Embryonic facial prominence (tissue), 1 donor: ENCODE measurements around the gene ADA.

ENCODE experiments used
- DNase-seq: peaks from one replicate; pipeline ENCODE4 v3.0.0-alpha.2; 2016; ENCODE audit errors: extremely low spot score

Gene ADA

GRCh38 chr20:44581515-44581914 is 70.0 kb downstream of the ADA start:
- no peak for DNase-seq

DNA sequence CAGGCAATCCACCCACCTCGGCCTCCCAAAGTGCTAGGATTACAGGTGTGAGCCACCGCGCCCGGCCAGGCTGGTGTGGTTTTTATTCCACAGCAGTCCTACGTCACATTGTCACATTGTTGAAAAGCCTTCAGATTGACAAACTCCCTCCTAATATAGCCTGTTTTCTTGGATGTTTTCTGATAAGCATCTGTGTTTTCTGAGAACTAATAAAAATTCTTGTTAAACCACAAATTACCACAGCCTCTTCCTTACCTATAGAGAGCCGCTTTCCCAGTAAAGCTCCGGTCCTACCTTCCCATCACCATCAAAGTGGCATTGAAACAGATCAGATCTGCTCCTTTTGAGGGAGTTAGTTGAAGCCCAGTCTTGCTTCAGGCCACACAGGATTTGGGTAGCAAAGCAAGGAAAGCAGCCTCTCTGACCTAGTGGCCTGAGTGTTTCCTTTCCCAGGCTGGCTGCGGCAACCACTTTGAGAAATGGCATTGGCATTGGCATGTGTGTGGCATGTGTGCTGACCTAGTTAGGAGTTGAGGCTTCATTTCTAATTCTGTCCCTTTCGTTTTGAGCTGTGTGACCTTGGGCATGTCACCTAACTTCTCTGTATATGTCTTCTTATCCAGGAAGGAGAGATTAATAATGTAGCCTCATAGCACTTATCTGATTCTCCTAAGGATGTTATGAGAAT is 70.8 kb downstream of the ADA start:
- DNase-seq: no peak

DNA sequence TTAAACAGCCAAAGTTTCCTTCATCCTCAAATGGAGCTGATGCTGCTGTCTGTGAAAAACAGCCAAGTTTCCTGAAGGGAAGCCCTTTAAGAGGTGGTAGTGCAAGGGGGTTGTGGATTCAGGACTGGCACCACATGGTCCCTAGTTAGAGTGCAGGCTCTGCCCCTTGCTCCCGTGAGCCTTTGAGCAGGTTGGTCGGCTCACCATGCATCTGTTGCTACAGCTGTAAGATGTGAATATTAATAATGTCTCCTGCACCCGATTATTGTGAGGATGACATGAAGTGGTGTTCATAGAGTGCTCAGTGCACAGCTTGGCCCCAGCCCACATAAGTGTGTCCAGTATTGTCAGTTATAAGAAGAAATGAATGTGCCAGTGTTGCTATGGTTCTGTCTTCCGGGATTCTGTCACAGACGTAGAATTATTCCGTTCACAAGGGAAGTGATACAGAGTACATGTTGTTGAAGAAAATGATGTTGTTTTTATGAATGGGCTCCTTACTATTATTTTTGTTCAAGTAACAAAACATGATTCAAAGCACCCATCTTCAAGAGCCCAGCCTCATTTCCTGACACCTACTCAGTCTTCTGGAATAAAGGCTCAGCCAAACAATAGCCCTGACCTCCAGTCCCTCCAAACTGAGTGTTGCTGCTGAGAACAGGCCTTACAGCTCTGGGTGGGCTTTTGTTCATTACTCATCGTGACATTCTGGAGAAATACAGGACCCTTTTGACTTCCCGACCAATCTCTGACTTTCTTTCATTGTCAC is 72.0 kb downstream of the ADA start:
- DNase-seq: no peak

GRCh38 chr20:44576297-44576696 is 75.2 kb downstream of the ADA start:
- DNase-seq: no peak

- no peak for DNase-seq
These were observed 77.1 kb downstream of the ADA start for GRCh38 chr20:44574372-44574771.

DNA sequence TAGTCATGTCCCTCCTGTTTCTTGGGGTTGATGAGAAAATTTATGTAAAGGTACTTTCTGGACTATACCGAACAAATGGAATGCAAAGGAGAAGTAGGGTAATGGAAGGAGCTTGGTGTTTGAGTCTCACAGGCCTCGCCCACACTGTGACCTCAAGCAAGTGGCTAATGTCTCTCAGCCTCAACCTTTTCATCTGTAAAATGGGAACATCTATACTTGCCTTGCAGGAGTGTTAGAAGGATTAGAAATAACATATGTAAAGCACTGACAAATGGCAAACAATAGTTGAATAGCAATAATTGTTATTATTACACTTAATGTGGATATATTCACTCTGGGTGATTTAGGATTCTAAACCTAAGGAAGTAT is 78.0 kb downstream of the ADA start:
- no peak for DNase-seq

DNA sequence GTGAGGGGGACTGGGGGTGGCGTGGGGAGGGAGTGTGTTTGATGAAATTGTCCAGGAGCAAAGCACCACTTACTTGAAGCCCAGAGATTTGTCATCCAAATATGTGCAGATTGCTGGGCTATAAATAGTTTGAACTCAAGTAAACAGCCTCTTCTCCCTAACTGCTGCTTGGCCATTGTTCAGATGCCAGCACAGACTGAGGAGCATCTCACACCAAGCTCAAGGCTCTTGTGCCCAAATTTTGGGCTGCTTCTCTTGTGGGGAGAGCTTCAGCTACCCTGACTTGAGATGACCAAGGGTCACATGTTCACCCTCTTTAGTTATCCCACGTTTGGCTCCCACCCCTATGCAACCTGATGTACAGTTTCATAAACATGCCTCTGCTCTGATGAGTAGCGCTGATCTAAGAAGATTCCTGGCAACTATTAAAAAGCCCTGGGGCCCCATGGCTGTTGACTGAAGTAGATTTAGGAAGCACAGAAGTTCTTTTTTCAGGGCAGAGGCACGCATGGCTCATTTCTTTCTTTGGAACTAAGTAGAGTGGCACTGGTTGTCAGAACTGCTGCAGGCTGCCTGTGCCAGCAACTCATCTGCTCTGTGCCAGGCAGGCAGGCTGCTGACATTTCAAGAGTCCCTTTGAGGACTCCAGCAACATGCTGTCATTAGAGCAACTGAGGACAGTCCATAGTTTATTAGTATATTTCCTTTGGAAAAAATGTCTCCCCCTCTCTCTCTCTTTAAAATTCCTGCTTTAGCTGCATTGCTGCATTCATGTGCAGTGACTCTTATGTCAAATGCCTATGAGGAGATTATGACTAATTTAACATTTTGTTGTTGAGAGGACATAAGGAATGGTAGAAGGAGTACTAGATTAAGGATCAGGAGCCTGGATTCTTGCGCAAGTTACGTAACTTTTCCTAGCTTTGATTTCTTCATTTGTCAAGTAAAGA is 78.7 kb downstream of the ADA start:
- no peak for DNase-seq

- DNase-seq: no peak
These were observed 80.0 kb downstream of the ADA start for GRCh38 chr20:44571362-44571988.

- no peak for DNase-seq
These were observed 81.1 kb downstream of the ADA start for GRCh38 chr20:44570367-44570766.
